Panc1 (cell line): ENCODE measurements around the gene CHAF1A. TPM values are rescaled to one million over a fixed set of nuclear protein-coding genes. Genes with fewer than 3 reads are reported as not detected.

Experiments used
- ATAC-seq: fragments of 200-7000 bp; cut with Tn5 transposase; 2 replicates; pipeline ENCODE4 v1.9.1; 2020; ENCODE audit warnings: mild to moderate bottlenecking, moderate library complexity
- BruUV-seq: library from RNA; stranded (reverse); fragments of 400-500 nt; replicated peaks from 2 replicates; lab custom pipeline; 2021; lab: Mats Ljungman, UMichigan
- CTCF ChIA-PET: fragments of 300-600 bp; sonication (Branson Sonifier 250); formaldehyde crosslinking; loops from one replicate; lab custom pipeline; 2022; ENCODE audit warnings: antibody characterized with exemption; lab: Charles Lee
- POLR2A ChIA-PET: fragments of 300-600 bp; sonication (Branson Sonifier 250); formaldehyde crosslinking; loops from one replicate; lab custom pipeline; 2022; ENCODE audit warnings: antibody characterized with exemption; lab: Charles Lee
- DNase-seq: peaks from one replicate; pipeline ENCODE4 v3.0.0-alpha.2; 2010; ENCODE audit warnings: low read depth, low spot score
- H3K27ac ChIP-seq: 2 replicates; pipeline ENCODE4 v1.5.1; 2011; ENCODE audit warnings: mild to moderate bottlenecking, low read length, inconsistent platforms
- H3K27me3 ChIP-seq: fragments of 200-500 bp; sonication (Bioruptor generic); 2 replicates; pipeline ENCODE4 v1.6.0; 2014; ENCODE audit warnings: low read length, inconsistent platforms; ENCODE audit not compliant: control insufficient read depth, insufficient read depth
- H3K36me3 ChIP-seq: fragments of 200-500 bp; sonication (Bioruptor generic); 2 replicates; pipeline ENCODE4 v1.5.1; 2014; ENCODE audit warnings: inconsistent platforms, mild to moderate bottlenecking, low read length, moderate library complexity; ENCODE audit not compliant: control insufficient read depth, insufficient read depth
- H3K4me1 ChIP-seq: 2 replicates; pipeline ENCODE4 v1.5.1; 2011; ENCODE audit warnings: inconsistent platforms, mild to moderate bottlenecking, low read length, moderate library complexity; ENCODE audit not compliant: control insufficient read depth, insufficient read depth
- H3K4me3 ChIP-seq, 2 experiments: 2 replicates each; pipeline ENCODE4 v1.5.1; 2011 to 2012; ENCODE audit warnings: low read depth in 2 of 2, low read length in 2 of 2, mild to moderate bottlenecking in 2 of 2, inconsistent platforms in 1 of 2, moderate library complexity in 1 of 2
- H3K9me3 ChIP-seq: fragments of 200-500 bp; sonication (Bioruptor generic); 2 replicates; pipeline ENCODE4 v1.5.1; 2014; ENCODE audit warnings: low read depth, mild to moderate bottlenecking, inconsistent platforms, low read length, moderate library complexity; ENCODE audit not compliant: control insufficient read depth, insufficient read depth
- POLR2AphosphoS5 ChIP-seq: IDR thresholded peaks from 2 replicates; pipeline ENCODE4 v1.6.1; 2012; ENCODE audit warnings: mild to moderate bottlenecking, low read depth, low read length, moderate library complexity
- SIN3A ChIP-seq: IDR thresholded peaks from 2 replicates; pipeline ENCODE4 v1.6.1; 2012; ENCODE audit warnings: low read depth, mild to moderate bottlenecking, low read length, moderate library complexity, borderline replicate concordance; ENCODE audit not compliant: insufficient read depth
- TCF7L2 ChIP-seq: IDR thresholded peaks from 2 replicates; pipeline ENCODE4 v1.6.1; 2011; ENCODE audit warnings: mild to moderate bottlenecking, low read depth, low read length, inconsistent platforms
- in situ Hi-C: cut with HindIII; loops from 2 replicates; pipeline ENCODE4 v1.10.0; 2016; ENCODE audit warnings: low sequenced_read_pairs, low pct_unique_long_range_greater_than_20kb
- intact Hi-C: fragments of 100-400 bp; cut with micrococcal nuclease; formaldehyde crosslinking; loops from one replicate; pipeline ENCODE4 v1.10.0; 2022; ENCODE audit not compliant: unreplicated experiment
- total RNA-seq: library from RNA; stranded (reverse); gene quantifications from one replicate; pipeline ENCODE4 v1.2.1, GENCODE V29; 2021; ENCODE audit not compliant: unreplicated experiment
- TF ChIP-seq, protein P1 (sequence below): fragments of 450-650 bp; IDR thresholded peaks from 2 replicates; pipeline ENCODE4 v1.5.1; 2017; ENCODE audit warnings: mild to moderate bottlenecking
- TF ChIP-seq, protein P2 (sequence below), 2 experiments: IDR thresholded peaks; 2 replicates each; pipeline ENCODE4 v1.6.1; 2011 to 2012; ENCODE audit warnings: low read depth in 2 of 2, control low read depth in 1 of 2, low read length in 1 of 2, mild to moderate bottlenecking in 1 of 2, moderate library complexity in 1 of 2; ENCODE audit not compliant: insufficient read depth in 1 of 2

The CHAF1A gene
- total RNA-seq, 1 experiment from 2014 or later, result 45.4 TPM

GRCh38 chr19:4369888-4370260 lies 32.6 kb upstream of the CHAF1A start:
- no peak for DNase-seq
- Histone ChIP-seq H3K4me1 (peaks cover 67% of the 10 kb centered on the region), H3K27ac (peak overlapping the region; percentile 92), H3K9me3 (no peaks in the 10 kb centered on the region), H3K4me3 (peak overlapping the region in 1 of 2 experiments; percentile 14; a peak in 1 of 4 replicates), H3K27me3 (no peaks in the 10 kb centered on the region), H3K36me3 (no peaks in the 10 kb centered on the region)
- ChIA-PET POLR2A (no interaction called here), CTCF (no interaction called here)
- peak; percentile 65 for ATAC-seq
- no TSS peak for BruUV-seq
- intact Hi-C loops, result loop anchor here (5.0 kb wide), 1 partner anchor 32 kb away; the partner anchor contains the start of genes CHAF1A and SH3GL1
- TF ChIP-seq POLR2AphosphoS5 (no peak), TCF7L2 (no peak)
- TF ChIP-seq, protein P1, sequence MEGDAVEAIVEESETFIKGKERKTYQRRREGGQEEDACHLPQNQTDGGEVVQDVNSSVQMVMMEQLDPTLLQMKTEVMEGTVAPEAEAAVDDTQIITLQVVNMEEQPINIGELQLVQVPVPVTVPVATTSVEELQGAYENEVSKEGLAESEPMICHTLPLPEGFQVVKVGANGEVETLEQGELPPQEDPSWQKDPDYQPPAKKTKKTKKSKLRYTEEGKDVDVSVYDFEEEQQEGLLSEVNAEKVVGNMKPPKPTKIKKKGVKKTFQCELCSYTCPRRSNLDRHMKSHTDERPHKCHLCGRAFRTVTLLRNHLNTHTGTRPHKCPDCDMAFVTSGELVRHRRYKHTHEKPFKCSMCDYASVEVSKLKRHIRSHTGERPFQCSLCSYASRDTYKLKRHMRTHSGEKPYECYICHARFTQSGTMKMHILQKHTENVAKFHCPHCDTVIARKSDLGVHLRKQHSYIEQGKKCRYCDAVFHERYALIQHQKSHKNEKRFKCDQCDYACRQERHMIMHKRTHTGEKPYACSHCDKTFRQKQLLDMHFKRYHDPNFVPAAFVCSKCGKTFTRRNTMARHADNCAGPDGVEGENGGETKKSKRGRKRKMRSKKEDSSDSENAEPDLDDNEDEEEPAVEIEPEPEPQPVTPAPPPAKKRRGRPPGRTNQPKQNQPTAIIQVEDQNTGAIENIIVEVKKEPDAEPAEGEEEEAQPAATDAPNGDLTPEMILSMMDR, result peak; percentile 81
- TF ChIP-seq, protein P2, sequence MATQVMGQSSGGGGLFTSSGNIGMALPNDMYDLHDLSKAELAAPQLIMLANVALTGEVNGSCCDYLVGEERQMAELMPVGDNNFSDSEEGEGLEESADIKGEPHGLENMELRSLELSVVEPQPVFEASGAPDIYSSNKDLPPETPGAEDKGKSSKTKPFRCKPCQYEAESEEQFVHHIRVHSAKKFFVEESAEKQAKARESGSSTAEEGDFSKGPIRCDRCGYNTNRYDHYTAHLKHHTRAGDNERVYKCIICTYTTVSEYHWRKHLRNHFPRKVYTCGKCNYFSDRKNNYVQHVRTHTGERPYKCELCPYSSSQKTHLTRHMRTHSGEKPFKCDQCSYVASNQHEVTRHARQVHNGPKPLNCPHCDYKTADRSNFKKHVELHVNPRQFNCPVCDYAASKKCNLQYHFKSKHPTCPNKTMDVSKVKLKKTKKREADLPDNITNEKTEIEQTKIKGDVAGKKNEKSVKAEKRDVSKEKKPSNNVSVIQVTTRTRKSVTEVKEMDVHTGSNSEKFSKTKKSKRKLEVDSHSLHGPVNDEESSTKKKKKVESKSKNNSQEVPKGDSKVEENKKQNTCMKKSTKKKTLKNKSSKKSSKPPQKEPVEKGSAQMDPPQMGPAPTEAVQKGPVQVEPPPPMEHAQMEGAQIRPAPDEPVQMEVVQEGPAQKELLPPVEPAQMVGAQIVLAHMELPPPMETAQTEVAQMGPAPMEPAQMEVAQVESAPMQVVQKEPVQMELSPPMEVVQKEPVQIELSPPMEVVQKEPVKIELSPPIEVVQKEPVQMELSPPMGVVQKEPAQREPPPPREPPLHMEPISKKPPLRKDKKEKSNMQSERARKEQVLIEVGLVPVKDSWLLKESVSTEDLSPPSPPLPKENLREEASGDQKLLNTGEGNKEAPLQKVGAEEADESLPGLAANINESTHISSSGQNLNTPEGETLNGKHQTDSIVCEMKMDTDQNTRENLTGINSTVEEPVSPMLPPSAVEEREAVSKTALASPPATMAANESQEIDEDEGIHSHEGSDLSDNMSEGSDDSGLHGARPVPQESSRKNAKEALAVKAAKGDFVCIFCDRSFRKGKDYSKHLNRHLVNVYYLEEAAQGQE (IDR thresholded peaks at IDR 0.05; ENCODE audit: insufficient read depth in 1 of 2, low read depth in 2 of 2, low read length in 1 of 2), result no peak
- in situ Hi-C loops, result no loop called here

DNA sequence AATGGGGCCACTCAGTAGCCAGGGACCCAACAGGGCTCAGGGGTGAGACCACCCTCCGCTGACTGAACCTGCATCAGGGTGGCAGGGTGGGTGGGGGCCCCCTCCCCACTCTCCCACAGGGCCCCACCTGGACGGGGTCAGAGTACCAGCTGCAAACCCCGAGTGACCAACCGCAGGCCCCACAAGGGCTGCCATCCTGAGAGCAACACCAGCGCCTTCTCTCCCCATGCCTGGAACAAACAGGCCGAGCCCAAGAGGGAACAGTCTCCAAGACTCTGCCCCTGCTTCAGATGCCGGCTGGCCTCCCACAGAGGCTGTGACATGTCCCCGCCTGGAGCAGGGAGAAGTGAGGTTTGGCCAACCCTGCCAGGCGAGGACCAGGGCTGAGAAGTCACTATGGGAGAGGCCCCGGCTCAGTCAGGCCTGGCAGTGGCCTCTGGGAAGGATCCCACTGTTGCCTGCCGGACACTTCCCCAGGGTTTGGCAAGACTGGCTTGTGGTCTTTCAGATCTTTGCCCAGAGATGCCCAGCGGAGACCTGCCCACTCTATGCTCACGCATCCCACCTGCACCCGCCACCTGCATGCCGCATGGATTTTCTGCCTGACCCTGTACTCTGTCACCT lies 31.9 kb upstream of the CHAF1A start:
- in situ Hi-C loops (no loop called here), intact Hi-C loops (no loop called here)
- TF ChIP-seq, protein P1, result no peak
- TF ChIP-seq, protein P2 (IDR thresholded peaks at IDR 0.05; ENCODE audit: insufficient read depth in 1 of 2, low read depth in 2 of 2, low read length in 1 of 2), result no peak
- TF ChIP-seq POLR2AphosphoS5 (no peak), TCF7L2 (no peak), SIN3A (no peak)
- ATAC-seq (no peak), DNase-seq (no peak)
- no peak overlapping the region for H3K4me3 ChIP-seq
- no peaks in the 10 kb centered on the region for H3K9me3 ChIP-seq
- peaks cover 74% of the 10 kb centered on the region for H3K4me1 ChIP-seq
- CTCF ChIA-PET, result no interaction called here
- no peaks in the 10 kb centered on the region for H3K36me3 ChIP-seq
- H3K27ac ChIP-seq, result peak overlapping the region; percentile 92
- H3K27me3 ChIP-seq, result no peaks in the 10 kb centered on the region
- BruUV-seq, result no TSS peak
- POLR2A ChIA-PET, result no interaction called here
